HepG2 (cell line): Measurements from ENCODE around the gene ARL6IP4. TPM values are rescaled to one million over a fixed set of nuclear protein-coding genes. Genes with fewer than 3 reads are reported as not detected.
A peak's percentile ranks its signal among the peaks of the same experiment; 100 is the strongest.

ENCODE experiments used
- ATAC-seq: fragments of 200-7000 bp; cut with Tn5 transposase; 3 replicates; pipeline ENCODE4 v1.9.1; 2020; ENCODE audit warnings: mild to moderate bottlenecking, moderate library complexity
- BruUV-seq: library from RNA; stranded (reverse); fragments of 400-500 nt; replicated peaks from 2 replicates; lab custom pipeline; 2021; lab: Mats Ljungman, UMichigan
- CTCF ChIA-PET: fragments of 300-600 bp; formaldehyde crosslinking; extraction: SDS; loops from one replicate; lab custom pipeline; 2021; ENCODE audit warnings: low total read pairs, inconsistent platforms, low intra/inter-chr PET ratio; lab: Yijun Ruan, JAX
- POLR2A ChIA-PET: fragments of 350-600 bp; sonication (Branson Sonifier 250); formaldehyde crosslinking; loops from one replicate; lab custom pipeline; 2020; ENCODE audit warnings: antibody characterized with exemption, inconsistent platforms; lab: Yijun Ruan, JAX
- DNase-seq: peaks from one replicate; pipeline ENCODE4 v3.0.0-alpha.2; 2015; ENCODE audit warnings: low spot score
- FAIRE-seq: peaks from 3 replicates; lab custom pipeline; 2011; peaks lifted over from hg19 to GRCh38; lab: Jason Lieb, UNC
- H2AFZ ChIP-seq: one replicate; pipeline ENCODE4 v1.6.1; 2011; ENCODE audit warnings: low read length, inconsistent platforms
- H3K27ac ChIP-seq: fragments of 300-600 bp; 3 replicates; pipeline ENCODE4 v1.8.0; 2011; ENCODE audit warnings: mixed run types, mild to moderate bottlenecking, mixed read lengths, low read length, inconsistent platforms; ENCODE audit not compliant: insufficient read depth; ENCODE audit errors: extremely low read length
- H3K27me3 ChIP-seq, 2 experiments: fragments of 200-600 bp in 1 of 2; 2 replicates in 1 of 2; 3 replicates in 1 of 2; pipeline versions ENCODE4 v1.6.0 to v1.8.0; 2011; ENCODE audit warnings: low read length in 2 of 2, mild to moderate bottlenecking in 2 of 2, moderate library complexity in 2 of 2, inconsistent platforms in 1 of 2; ENCODE audit not compliant: insufficient read depth in 2 of 2, control insufficient read depth in 1 of 2
- H3K36me3 ChIP-seq, 2 experiments: fragments of 200-600 bp in 1 of 2; replicated peaks in 1 of 2; 2 replicates in 1 of 2; 3 replicates in 1 of 2; pipeline versions ENCODE4 v1.5.1 to v1.8.0; 2011; ENCODE audit warnings: low read length in 2 of 2, inconsistent platforms in 1 of 2; ENCODE audit not compliant: insufficient read depth in 2 of 2, control insufficient read depth in 1 of 2
- H3K4me1 ChIP-seq: 2 replicates; pipeline ENCODE4 v1.5.1; 2012; ENCODE audit warnings: low read length, inconsistent platforms; ENCODE audit not compliant: insufficient read depth
- H3K4me2 ChIP-seq: 2 replicates; pipeline ENCODE4 v1.6.0; 2011; ENCODE audit warnings: low read depth, low read length, inconsistent platforms
- H3K4me3 ChIP-seq, 3 experiments: fragments of 200-600 bp in 1 of 3; sonication (generic), shearing (Covaris generic) in 1 of 3; replicated peaks in 1 of 3; 2 replicates each; pipeline ENCODE4 v1.5.1; 2011 to 2016; ENCODE audit warnings: low read length in 3 of 3, inconsistent platforms in 2 of 3, low read depth in 2 of 3, mild to moderate bottlenecking in 2 of 3, control low read depth in 1 of 3, mixed read lengths in 1 of 3; ENCODE audit not compliant: insufficient read depth in 1 of 3
- H3K79me2 ChIP-seq: one replicate; pipeline ENCODE4 v1.6.1; 2011; ENCODE audit warnings: low read length, inconsistent platforms; ENCODE audit not compliant: insufficient read depth
- H3K9ac ChIP-seq: 2 replicates; pipeline ENCODE4 v1.6.0; 2011; ENCODE audit warnings: mild to moderate bottlenecking, low read depth, low read length, inconsistent platforms; ENCODE audit not compliant: insufficient read depth
- H3K9me3 ChIP-seq: 2 replicates; pipeline ENCODE4 v1.5.1; 2012; ENCODE audit warnings: mild to moderate bottlenecking, low read length
- H4K20me1 ChIP-seq: 2 replicates; pipeline ENCODE4 v1.6.0; 2011; ENCODE audit warnings: inconsistent platforms, mild to moderate bottlenecking, low read length, moderate library complexity; ENCODE audit not compliant: insufficient read depth
- ARNTL ChIP-seq: sonication (generic); formaldehyde crosslinking; IDR thresholded peaks from 2 replicates; pipeline ENCODE4 v1.4.0; 2020; ENCODE audit warnings: mild to moderate bottlenecking, missing genetic modification reagents
- CHD4 ChIP-seq: fragments of 200-600 bp; sonication (generic); IDR thresholded peaks from 2 replicates; pipeline ENCODE4 v1.7.0; 2017; ENCODE audit warnings: mild to moderate bottlenecking, low read length, borderline replicate concordance
- FOSL2 ChIP-seq: sonication (generic); formaldehyde crosslinking; IDR thresholded peaks from 2 replicates; pipeline ENCODE4 v1.4.0; 2020; ENCODE audit warnings: missing genetic modification reagents
- POGZ ChIP-seq: sonication (generic); formaldehyde crosslinking; IDR thresholded peaks from 2 replicates; pipeline ENCODE4 v1.4.0; 2020; ENCODE audit warnings: mild to moderate bottlenecking, missing genetic modification reagents
- SAP130 ChIP-seq: IDR thresholded peaks from 2 replicates; pipeline ENCODE4 v1.6.1; 2016; ENCODE audit warnings: low read depth
- THAP7 ChIP-seq: sonication (generic); formaldehyde crosslinking; IDR thresholded peaks from 2 replicates; pipeline ENCODE4 v1.8.1; 2023; ENCODE audit warnings: mild to moderate bottlenecking, missing genetic modification reagents
- ZMYM2 ChIP-seq: sonication (generic); formaldehyde crosslinking; IDR thresholded peaks from 2 replicates; pipeline ENCODE4 v1.8.0; 2022; ENCODE audit warnings: mild to moderate bottlenecking, missing genetic modification reagents
- ZNF530 ChIP-seq: sonication (generic); formaldehyde crosslinking; IDR thresholded peaks from 2 replicates; pipeline ENCODE4 v1.5.0; 2020; ENCODE audit warnings: low read depth, mild to moderate bottlenecking, missing genetic modification reagents
- ZNF737 ChIP-seq: sonication (generic); formaldehyde crosslinking; IDR thresholded peaks from 2 replicates; pipeline ENCODE4 v1.5.0; 2020; ENCODE audit warnings: missing genetic modification reagents, mild to moderate bottlenecking, borderline replicate concordance
- WGBS: methylation state at CpG from one replicate; pipeline ENCODE4 v1.1.6; 2017; ENCODE audit warnings: low lambda C conversion rate; 5-methylcytosine and 5-hydroxymethylcytosine counted together
- in situ Hi-C: cut with HindIII; loops from 2 replicates; pipeline ENCODE4 v1.10.0; 2017; ENCODE audit warnings: low pct_unique_long_range_greater_than_20kb; ENCODE audit not compliant: extremely low pct_ligation_motif_present
- intact Hi-C: fragments of 100-400 bp; cut with micrococcal nuclease; formaldehyde crosslinking; loops from one replicate; pipeline ENCODE4 v1.10.0; 2022; ENCODE audit not compliant: unreplicated experiment
- polyA plus RNA-seq, 8 experiments: library from polyadenylated mRNA; depleted of rRNA in 3 of 8; stranded (reverse) in 7 of 8; unstranded in 1 of 8; fragments of >200 nt; fragmentation: Illumina TruSeq in 4 of 8; extraction: Trizol in 4 of 8; gene quantifications; 2 replicates each; pipeline versions ENCODE4 v1.2.1 to v1.2.3, GENCODE V29; 2011 to 2016; ENCODE audit warnings: low read depth in 4 of 8, missing spikeins in 1 of 8, mixed read lengths in 1 of 8; ENCODE audit not compliant: insufficient read depth in 1 of 8
- total RNA-seq, 5 experiments: library from RNA; depleted of rRNA; stranded (reverse); fragments of >200 nt; fragmentation: Illumina TruSeq; extraction: Trizol; gene quantifications; 2 replicates each; pipeline ENCODE4 v1.2.3, GENCODE V29; 2016; ENCODE audit warnings: low read depth in 1 of 5
- TF ChIP-seq, protein P1 (sequence below): sonication (generic); formaldehyde crosslinking; IDR thresholded peaks from 2 replicates; pipeline ENCODE4 v1.5.1; 2020; ENCODE audit warnings: mild to moderate bottlenecking, missing genetic modification reagents
- TF ChIP-seq, protein P2 (sequence below), 2 experiments: fragments of 450-650 bp in 1 of 2; sonication (generic) in 1 of 2; formaldehyde crosslinking in 1 of 2; IDR thresholded peaks; 2 replicates each; pipeline versions ENCODE4 v1.6.1 to v1.8.0; 2016 to 2022; ENCODE audit warnings: antibody characterized with exemption in 1 of 2, mild to moderate bottlenecking in 1 of 2, missing genetic modification reagents in 1 of 2

The ARL6IP4 gene
- total and polyA plus RNA-seq, 2 of the 13 experiments (the other 11 are each of a cell fraction or from before 2014, with no cell fraction given), result 155 to 220 TPM

DNA sequence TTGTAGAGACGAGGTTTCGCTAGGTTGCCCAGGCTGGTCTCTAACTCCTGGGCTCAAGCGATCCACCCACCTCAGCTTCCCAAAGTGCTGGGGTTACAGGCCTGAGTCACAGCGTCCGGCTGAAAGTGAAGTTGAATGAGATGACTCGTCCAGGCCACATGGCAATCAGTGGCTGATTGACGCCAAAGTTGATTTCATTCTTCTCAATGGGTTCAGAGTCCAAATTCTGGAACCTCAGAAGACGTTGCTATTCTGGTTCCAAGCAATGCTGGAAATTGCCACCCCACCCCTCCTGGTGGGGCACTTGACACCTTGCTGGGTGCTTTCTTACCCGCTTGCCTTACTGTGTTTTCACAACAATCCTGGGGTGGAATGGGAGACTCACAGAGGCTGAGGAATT is 29.1 kb upstream of the ARL6IP4 start:
- FAIRE-seq (no peak), ATAC-seq (no peak), DNase-seq (peak; percentile 38)
- no peak overlapping the region for H3K4me3 ChIP-seq
- peaks cover 21% of the 10 kb centered on the region for H3K4me1 ChIP-seq
- H4K20me1 ChIP-seq, result no peaks in the 10 kb centered on the region
- in situ Hi-C loops, result no loop called here
- no peaks in the 10 kb centered on the region for H3K79me2 ChIP-seq
- no peak overlapping the region for H2AFZ ChIP-seq
- no peak overlapping the region for H3K4me2 ChIP-seq
- peaks cover 0 to 1% of the 10 kb centered on the region in 2 experiments; a peak in 1 of 5 replicates for H3K36me3 ChIP-seq
- ChIA-PET CTCF (interaction anchor here (1.7 to 2.3 kb wide), 4 partner anchors 71 to 287 kb away, joined by 5 to 34 read pairs (median 14); no protein-coding TSS in a partner anchor), POLR2A (no interaction called here)
- H3K27ac ChIP-seq, result no peak overlapping the region
- intact Hi-C loops, result no loop called here
- no peaks in the 10 kb centered on the region for H3K9me3 ChIP-seq
- H3K9ac ChIP-seq, result no peak overlapping the region
- BruUV-seq, result no TSS peak
- no peaks in the 10 kb centered on the region for H3K27me3 ChIP-seq
- 83% methylated on average over 9 of the region's 9 CpGs for WGBS
- TF ChIP-seq FOSL2 (peak; percentile 85), CHD4 (no peak), POGZ (CRISPR knock-in tag) (no peak), ZNF530 (CRISPR knock-in tag) (no peak), ZMYM2 (CRISPR knock-in tag) (no peak), ZNF737 (CRISPR knock-in tag) (no peak), SAP130 (CRISPR knock-in tag) (peak; percentile 28; the same call in 1 of the 2 replicates), ARNTL (no peak), THAP7 (no peak)
- TF ChIP-seq, protein P1, sequence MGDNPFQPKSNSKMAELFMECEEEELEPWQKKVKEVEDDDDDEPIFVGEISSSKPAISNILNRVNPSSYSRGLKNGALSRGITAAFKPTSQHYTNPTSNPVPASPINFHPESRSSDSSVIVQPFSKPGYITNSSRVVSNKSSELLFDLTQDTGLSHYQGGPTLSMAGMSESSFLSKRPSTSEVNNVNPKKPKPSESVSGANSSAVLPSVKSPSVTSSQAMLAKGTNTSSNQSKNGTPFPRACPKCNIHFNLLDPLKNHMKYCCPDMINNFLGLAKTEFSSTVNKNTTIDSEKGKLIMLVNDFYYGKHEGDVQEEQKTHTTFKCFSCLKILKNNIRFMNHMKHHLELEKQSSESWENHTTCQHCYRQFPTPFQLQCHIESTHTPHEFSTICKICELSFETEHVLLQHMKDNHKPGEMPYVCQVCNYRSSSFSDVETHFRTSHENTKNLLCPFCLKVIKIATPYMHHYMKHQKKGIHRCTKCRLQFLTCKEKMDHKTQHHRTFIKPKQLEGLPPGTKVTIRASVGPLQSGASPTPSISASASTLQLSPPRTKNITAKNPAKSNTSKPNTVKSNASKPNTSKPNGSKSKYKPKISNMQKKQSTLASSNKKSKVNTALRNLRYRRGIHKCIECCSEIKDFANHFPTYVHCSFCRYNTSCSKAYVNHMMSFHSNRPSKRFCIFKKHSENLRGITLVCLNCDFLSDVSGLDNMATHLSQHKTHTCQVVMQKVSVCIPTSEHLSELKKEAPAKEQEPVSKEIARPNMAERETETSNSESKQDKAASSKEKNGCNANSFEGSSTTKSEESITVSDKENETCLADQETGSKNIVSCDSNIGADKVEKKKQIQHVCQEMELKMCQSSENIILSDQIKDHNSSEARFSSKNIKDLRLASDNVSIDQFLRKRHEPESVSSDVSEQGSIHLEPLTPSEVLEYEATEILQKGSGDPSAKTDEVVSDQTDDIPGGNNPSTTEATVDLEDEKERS (CRISPR knock-in tag), result no peak
- TF ChIP-seq, protein P2, sequence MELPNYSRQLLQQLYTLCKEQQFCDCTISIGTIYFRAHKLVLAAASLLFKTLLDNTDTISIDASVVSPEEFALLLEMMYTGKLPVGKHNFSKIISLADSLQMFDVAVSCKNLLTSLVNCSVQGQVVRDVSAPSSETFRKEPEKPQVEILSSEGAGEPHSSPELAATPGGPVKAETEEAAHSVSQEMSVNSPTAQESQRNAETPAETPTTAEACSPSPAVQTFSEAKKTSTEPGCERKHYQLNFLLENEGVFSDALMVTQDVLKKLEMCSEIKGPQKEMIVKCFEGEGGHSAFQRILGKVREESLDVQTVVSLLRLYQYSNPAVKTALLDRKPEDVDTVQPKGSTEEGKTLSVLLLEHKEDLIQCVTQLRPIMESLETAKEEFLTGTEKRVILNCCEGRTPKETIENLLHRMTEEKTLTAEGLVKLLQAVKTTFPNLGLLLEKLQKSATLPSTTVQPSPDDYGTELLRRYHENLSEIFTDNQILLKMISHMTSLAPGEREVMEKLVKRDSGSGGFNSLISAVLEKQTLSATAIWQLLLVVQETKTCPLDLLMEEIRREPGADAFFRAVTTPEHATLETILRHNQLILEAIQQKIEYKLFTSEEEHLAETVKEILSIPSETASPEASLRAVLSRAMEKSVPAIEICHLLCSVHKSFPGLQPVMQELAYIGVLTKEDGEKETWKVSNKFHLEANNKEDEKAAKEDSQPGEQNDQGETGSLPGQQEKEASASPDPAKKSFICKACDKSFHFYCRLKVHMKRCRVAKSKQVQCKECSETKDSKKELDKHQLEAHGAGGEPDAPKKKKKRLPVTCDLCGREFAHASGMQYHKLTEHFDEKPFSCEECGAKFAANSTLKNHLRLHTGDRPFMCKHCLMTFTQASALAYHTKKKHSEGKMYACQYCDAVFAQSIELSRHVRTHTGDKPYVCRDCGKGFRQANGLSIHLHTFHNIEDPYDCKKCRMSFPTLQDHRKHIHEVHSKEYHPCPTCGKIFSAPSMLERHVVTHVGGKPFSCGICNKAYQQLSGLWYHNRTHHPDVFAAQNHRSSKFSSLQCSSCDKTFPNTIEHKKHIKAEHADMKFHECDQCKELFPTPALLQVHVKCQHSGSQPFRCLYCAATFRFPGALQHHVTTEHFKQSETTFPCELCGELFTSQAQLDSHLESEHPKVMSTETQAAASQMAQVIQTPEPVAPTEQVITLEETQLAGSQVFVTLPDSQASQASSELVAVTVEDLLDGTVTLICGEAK (IDR thresholded peaks at IDR 0.05), result no peak
- TF ChIP-seq, protein P2 (CRISPR knock-in tag; IDR thresholded peaks at IDR 0.05), result no peak
